COLO668 (cell line): ENCODE measurements around the gene GLYATL3.
A peak's percentile ranks its signal among the peaks of the same experiment; 100 is the strongest.

ENCODE experiments used
- DNase-seq: peaks from one replicate; lab custom pipeline; 2025; ENCODE audit not compliant: unreplicated experiment; lab: John Stamatoyannopoulos, UW

Gene GLYATL3

GRCh38 chr6:49543087-49543858, 43.5 kb downstream of the GLYATL3 start:
- DNase-seq = no peak

GRCh38 chr6:49546331-49546730, 46.6 kb downstream of the GLYATL3 start:
- DNase-seq = no peak

GRCh38 chr6:49548613-49549304, 49.0 kb downstream of the GLYATL3 start:
- no peak for DNase-seq

- no peak for DNase-seq
These were observed 50.2 kb downstream of the GLYATL3 start for GRCh38 chr6:49549691-49550491.

- DNase-seq = peak; percentile 75
These were observed 50.9 kb downstream of the GLYATL3 start, which contains the start of gene C6orf141 for GRCh38 chr6:49550492-49551077. Gene C6orf141, plus strand, starts transcription at chr6:49550668. Its CDS starts 125 bp downstream, at chr6:49550793.

- peak; percentile 45 for DNase-seq
These were observed 51.5 kb downstream of the GLYATL3 start for GRCh38 chr6:49551078-49551865.

GRCh38 chr6:49551866-49552129, 52.1 kb downstream of the GLYATL3 start:
- DNase-seq = no peak

GRCh38 chr6:49552596-49552995, 52.9 kb downstream of the GLYATL3 start:
- no peak for DNase-seq

- DNase-seq = no peak
These were observed 53.7 kb downstream of the GLYATL3 start for GRCh38 chr6:49553384-49553783.

GRCh38 chr6:49555951-49556350, 56.2 kb downstream of the GLYATL3 start:
- no peak for DNase-seq

- peak; percentile 41 for DNase-seq
These were observed 56.7 kb downstream of the GLYATL3 start for GRCh38 chr6:49556429-49556837.

- DNase-seq = no peak
These were observed 57.5 kb downstream of the GLYATL3 start for GRCh38 chr6:49557177-49557576.

GRCh38 chr6:49558238-49558637, 58.5 kb downstream of the GLYATL3 start:
- DNase-seq = no peak

GRCh38 chr6:49563006-49563886, 63.5 kb downstream of the GLYATL3 start:
- DNase-seq = no peak

GRCh38 chr6:49564552-49564951, 64.8 kb downstream of the GLYATL3 start:
- DNase-seq = no peak

- DNase-seq = no peak
These were observed 65.5 kb downstream of the GLYATL3 start for GRCh38 chr6:49565261-49565660.

- no peak for DNase-seq
These were observed 66.1 kb downstream of the GLYATL3 start for GRCh38 chr6:49565855-49566254.

GRCh38 chr6:49570474-49571079, 70.9 kb downstream of the GLYATL3 start:
- no peak for DNase-seq

GRCh38 chr6:49576618-49577017, 76.9 kb downstream of the GLYATL3 start:
- DNase-seq = no peak
